HL-60 (cell line): ENCODE data around the gene KRTAP5-7.

Source experiments
- POLR2AphosphoS5 ChIP-seq: IDR thresholded peaks from 2 replicates; pipeline ENCODE4 v1.6.1; 2012; ENCODE audit warnings: low read depth
- REST ChIP-seq: IDR thresholded peaks from 2 replicates; pipeline ENCODE4 v1.6.1; 2012; ENCODE audit warnings: low read depth; ENCODE audit not compliant: insufficient replicate concordance
- TF ChIP-seq, protein P1 (sequence below): IDR thresholded peaks from one replicate; pipeline ENCODE4 v1.5.1; 2011; ENCODE audit warnings: low read length, control low read depth, inconsistent platforms; ENCODE audit not compliant: insufficient read depth

DNA sequence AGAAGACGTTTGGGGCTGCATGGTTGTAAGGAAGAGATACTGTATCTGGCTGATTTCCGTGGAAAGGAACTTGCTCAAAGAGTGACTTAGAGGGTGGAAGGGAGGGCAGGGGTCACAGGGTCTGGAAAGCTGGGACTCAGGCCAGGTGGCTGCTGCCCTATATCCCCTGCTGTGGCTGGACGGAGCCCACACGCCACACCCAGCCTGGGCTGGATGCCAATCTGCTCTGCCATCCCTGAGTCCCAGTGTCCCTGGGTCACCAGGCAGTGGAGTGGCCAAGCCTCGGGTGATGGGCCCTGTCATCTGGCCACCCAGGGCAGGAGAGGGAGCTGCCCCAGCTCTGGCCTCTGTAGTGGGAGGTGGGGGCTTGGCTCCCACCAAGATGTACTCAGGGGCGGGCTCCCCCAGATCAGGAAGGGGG is 26.5 kb upstream of the KRTAP5-7 start:
- TF ChIP-seq, protein P1, sequence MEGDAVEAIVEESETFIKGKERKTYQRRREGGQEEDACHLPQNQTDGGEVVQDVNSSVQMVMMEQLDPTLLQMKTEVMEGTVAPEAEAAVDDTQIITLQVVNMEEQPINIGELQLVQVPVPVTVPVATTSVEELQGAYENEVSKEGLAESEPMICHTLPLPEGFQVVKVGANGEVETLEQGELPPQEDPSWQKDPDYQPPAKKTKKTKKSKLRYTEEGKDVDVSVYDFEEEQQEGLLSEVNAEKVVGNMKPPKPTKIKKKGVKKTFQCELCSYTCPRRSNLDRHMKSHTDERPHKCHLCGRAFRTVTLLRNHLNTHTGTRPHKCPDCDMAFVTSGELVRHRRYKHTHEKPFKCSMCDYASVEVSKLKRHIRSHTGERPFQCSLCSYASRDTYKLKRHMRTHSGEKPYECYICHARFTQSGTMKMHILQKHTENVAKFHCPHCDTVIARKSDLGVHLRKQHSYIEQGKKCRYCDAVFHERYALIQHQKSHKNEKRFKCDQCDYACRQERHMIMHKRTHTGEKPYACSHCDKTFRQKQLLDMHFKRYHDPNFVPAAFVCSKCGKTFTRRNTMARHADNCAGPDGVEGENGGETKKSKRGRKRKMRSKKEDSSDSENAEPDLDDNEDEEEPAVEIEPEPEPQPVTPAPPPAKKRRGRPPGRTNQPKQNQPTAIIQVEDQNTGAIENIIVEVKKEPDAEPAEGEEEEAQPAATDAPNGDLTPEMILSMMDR: no peak
- TF ChIP-seq REST (no peak), POLR2AphosphoS5 (no peak)
